Neural progenitor cell (in vitro differentiated cells): ENCODE measurements around the gene SPRY4.

Experiments used
- CTCF ChIP-seq: fragments of 200-600 bp; sonication (generic); IDR thresholded peaks from 2 replicates; pipeline ENCODE4 v1.5.1; 2017; ENCODE audit warnings: antibody characterized with exemption, mild to moderate bottlenecking
- EZH2phosphoT487 ChIP-seq: fragments of 200-600 bp; sonication (generic); IDR thresholded peaks from 2 replicates; pipeline ENCODE4 v1.6.1; 2017; ENCODE audit warnings: antibody characterized with exemption

GRCh38 chr5:142360607-142361120 lies 35.8 kb upstream of the SPRY4 start:
- TF ChIP-seq CTCF (no peak), EZH2phosphoT487 (no peak)
